Glomerular visceral epithelial cell (primary cell): ENCODE measurements around the gene VOPP1.
"Not testable (repeated sequence)": the region's sequence is repeated elsewhere in the genome, so short reads cannot be mapped to it uniquely, and the experiment has no call there.

Source experiments
- DNase-seq: peaks from one replicate; pipeline ENCODE4 v3.0.0-alpha.2; 2016; ENCODE audit errors: extremely low spot score

VOPP1 gene

DNA sequence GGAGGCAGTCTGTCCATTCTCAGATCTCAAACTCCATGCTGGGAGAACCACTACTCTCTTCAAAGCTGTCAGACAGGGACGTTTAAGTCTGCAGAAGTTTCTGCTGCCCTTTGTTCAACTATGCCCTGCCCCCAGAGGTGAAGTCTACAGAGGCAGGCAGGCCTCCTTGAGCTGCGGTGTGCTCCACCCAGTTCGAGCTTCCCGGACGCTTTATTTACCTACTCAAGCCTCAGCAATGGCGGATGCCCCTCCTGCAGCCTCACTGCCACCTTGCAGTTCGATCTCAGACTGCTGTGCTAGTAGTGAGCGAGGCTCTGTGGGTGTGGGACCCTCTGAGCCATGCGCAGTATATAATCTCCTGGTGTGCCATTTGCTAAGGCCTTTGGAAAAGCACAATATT, 10.4 kb upstream of the VOPP1 start:
- not testable (repeated sequence) for DNase-seq

- DNase-seq = no peak
These were observed 4.5 kb upstream of the VOPP1 start for GRCh38 chr7:55576753-55577152.

GRCh38 chr7:55575733-55576132, 3.4 kb upstream of the VOPP1 start:
- DNase-seq = no peak

DNA sequence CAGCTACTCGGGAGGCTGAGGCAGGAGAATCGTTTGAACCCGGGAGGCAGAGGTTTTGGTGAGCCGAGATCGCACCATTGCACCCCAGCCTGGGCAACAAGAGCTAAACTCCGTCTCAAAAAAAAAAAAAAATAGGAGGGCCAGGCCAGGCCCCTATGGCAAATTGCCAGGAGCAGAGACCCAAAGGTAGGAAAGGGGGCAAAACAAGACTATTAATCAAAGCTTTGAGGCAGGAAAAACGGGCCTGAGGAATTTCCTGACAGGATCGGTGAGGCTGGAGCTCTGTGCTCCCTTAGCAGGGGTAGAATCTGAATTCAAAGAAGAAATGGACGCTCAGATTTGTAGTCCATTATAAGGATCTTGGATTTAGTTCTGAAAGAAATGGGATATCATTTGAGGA, 2.8 kb upstream of the VOPP1 start:
- no peak for DNase-seq

DNA sequence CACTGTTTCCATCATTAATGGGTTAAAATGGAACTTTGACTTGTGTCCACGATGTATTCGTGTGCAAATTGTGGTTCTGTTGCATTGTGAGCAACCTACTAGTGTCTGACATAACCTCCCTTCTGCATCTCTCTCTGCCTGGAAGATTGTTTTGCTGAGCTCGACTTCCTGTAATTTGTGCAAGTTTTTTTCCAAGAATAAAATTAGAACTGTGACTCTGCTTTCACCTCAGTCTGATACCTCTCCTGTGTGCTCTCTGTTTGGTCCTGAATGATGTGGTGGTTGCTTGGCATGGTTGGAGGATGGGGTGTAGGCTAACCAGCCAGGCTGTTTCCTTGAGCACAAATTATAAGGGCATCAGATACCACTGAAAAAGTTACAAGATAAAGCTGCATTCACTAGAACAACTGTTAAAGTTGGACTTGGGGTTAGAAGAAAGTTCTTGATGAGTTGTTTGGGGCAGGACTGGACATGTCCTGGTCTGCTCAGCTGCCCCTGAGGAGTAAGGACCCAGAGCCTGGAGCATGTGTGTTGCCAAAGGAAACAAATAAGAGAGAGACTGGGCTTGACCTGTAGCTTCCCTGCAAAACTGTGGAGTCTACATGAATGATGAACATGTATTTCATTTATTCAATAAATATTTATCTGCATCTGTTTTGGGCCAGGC, 1.9 kb upstream of the VOPP1 start:
- no peak for DNase-seq

- DNase-seq = peak; percentile 38
These were observed 1.1 kb upstream of the VOPP1 start for GRCh38 chr7:55573234-55573900.

DNA sequence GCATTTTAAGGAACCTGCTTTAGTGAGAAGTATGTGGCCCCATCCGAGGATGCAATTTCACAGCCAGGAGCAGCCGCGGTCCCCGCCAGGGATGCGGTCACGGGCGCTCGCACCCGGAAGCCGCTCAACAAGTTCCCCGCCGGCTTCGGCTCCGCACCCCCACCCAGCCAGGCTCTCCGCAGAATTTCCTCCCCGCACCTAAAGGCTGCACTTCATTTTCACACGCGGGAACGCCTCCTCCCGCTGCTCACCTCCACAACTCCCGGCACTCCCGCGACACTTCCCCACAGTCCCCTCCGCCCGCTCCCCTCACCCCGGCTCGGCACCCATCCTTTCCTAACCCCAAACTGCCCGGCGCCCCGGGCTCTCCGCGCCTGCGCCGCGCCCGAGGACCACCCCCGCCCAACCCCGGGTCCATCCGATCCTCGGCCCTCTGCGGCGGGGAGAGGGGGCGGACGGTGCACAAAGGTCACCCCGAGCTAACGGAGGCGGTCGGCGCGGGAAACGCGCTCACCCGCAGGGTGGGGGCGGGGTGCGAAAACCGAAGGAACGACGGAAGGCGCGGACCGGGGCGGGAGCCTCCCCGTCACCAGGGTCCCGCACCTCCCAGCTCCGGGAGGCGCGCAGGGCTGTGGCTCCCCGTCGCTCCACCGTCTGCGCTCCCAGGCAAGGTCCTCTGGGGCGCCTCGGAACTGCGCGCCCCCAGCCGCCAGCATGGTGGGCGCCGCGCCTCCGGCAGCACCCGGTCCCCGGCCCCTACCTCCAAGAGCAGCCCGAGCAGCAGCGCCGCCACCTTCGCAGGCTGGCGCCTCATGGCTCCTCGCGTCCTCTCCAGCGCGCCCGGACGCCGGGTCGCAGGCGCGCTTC, 558 bp downstream of the VOPP1 start:
- DNase-seq = peak; percentile 55

GRCh38 chr7:55570939-55571338, 1.4 kb downstream of the VOPP1 start:
- peak; percentile 52 for DNase-seq

- no peak for DNase-seq
These were observed 2.0 kb downstream of the VOPP1 start for GRCh38 chr7:55570218-55570873.

- DNase-seq = no peak
These were observed 2.5 kb downstream of the VOPP1 start for GRCh38 chr7:55569797-55570196.

- no peak for DNase-seq
These were observed 3.0 kb downstream of the VOPP1 start for GRCh38 chr7:55569269-55569663.

DNA sequence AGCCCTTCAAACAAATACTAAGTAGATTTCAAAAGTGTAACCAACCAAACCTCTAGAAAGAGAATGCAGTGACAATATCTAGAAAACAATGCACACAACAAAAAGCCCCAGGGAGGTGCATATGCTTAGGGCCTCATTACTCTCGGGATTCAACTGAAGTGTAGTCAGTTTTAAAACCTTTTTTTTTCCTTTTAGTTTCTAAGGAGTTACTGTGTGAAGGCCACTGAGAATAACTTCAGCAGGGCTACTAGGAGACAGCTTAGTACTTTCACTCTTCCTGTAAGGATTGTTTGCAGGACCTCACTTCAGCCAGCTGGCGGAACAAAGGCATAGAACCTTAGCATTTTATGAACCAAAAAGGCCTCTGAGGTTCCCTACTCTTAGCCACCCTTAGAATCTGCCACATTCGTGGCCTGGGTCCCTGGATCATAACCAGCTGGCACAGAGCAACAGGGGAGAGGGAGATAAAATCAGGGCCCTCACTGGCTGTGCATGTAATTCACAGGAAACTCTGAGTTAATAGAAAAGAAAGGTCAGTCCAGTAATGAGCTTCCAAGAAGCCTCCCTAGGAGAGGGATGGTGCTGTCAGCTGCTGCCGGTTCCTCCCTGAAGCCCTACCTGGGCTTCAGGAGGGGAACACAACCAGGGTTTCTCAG, 3.6 kb downstream of the VOPP1 start:
- no peak for DNase-seq

DNA sequence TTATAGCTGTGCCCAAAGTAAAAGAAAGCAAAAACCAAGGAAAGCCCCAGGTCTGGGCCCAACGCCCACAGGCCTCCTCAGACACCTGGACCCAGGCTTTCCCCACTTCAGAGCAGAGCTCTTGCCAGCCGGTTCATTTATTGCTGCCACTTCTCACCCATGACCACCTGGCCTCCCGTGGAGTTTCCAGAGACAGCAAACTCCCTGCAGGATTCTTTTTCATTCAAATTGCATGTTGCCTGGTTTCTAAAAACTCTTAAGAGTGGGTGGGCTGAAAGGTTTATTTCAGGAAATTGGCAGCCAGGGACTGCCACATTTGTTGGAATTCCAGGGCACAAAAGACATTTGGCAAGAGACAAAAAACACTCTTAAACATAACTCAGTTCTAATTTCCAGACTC, 4.7 kb downstream of the VOPP1 start:
- DNase-seq = no peak

DNA sequence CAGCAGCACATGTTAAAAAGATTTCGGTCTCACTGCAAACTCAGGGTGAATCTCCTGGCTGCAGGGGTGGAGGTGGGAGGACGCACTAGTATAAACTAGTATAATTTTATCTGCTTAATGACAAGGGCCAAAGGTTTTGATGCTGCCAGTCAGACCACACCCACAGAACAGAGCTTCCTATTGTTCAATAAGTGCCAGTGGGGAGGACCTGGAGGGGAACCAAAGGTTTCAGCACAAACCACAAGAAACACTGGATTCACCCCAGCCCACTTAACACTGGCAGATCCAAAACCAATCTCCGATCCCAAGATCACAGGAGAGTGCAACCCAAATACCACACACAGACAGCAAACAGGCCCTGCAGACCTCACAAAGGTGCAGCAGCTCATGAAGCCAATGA, 6.6 kb downstream of the VOPP1 start:
- DNase-seq = no peak

GRCh38 chr7:55563596-55564325, 8.5 kb downstream of the VOPP1 start:
- no peak for DNase-seq

DNA sequence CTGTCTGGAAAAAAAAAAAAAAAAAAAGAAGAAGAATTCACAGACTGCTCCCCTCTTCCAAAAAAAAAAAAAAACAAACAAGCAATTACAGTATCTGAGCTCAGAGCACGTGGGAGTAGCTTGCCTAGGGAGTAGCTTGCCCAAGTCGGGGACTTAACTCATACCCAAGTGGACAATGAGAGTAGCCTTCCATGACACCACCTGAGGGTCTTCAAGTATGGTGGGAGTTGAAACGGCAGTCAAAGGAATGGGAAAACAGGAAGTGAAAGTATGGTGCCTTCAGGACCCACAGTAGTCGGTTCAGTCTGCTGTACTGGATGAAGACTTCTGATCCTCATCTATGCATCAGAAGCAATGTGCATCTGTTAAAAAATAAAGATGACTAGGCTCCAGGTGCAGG, 10.6 kb downstream of the VOPP1 start:
- no peak for DNase-seq

GRCh38 chr7:55558962-55559920, 13.1 kb downstream of the VOPP1 start:
- DNase-seq = no peak

- DNase-seq = no peak
These were observed 14.6 kb downstream of the VOPP1 start for GRCh38 chr7:55557666-55558188.

- no peak for DNase-seq
These were observed 15.8 kb downstream of the VOPP1 start for GRCh38 chr7:55556492-55556891.

DNA sequence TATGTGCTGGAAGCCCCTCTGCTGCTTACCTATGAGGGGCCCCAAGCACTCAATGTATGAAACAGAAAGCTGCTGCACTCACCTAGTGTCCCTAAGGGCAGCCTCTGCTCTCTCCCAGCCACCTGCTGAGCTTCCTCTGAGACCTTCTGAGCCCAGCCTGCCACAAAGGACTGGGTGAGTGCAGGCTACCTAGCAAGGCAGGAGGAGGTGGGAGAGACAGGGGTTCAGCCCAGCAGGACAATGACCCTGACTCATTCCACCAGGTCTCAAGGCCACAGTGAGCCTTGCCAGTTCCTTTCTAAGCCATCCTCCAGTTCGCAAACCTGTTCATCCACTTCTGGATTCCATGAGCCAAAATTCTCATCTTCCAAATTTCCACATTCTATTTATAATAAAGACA, 16.3 kb downstream of the VOPP1 start:
- no peak for DNase-seq
